GM23248 (cell line): Measurements from ENCODE around the gene DCDC2. TPM values are rescaled to one million over a fixed set of nuclear protein-coding genes. Genes with fewer than 3 reads are reported as not detected.
"Not testable (repeated sequence)": the region's sequence is repeated elsewhere in the genome, so short reads cannot be mapped to it uniquely, and the experiment has no call there.

Experiments used
- DNase-seq: peaks from one replicate; pipeline ENCODE4 v3.0.0-alpha.2; 2015
- H2AFZ ChIP-seq: fragments of 200-600 bp; sonication (generic); 2 replicates; pipeline ENCODE4 v1.6.1; 2016; ENCODE audit warnings: antibody characterized with exemption
- H3F3A ChIP-seq: fragments of 200-600 bp; sonication (generic); 2 replicates; pipeline ENCODE4 v1.6.1; 2016; ENCODE audit warnings: mild to moderate bottlenecking, antibody characterized with exemption, mixed run types; ENCODE audit not compliant: insufficient read depth
- H3K27ac ChIP-seq: fragments of 200-600 bp; sonication (generic); 2 replicates; pipeline ENCODE4 v1.5.1; 2016; ENCODE audit warnings: mild to moderate bottlenecking
- H3K27me3 ChIP-seq: fragments of 200-600 bp; sonication (generic); replicated peaks from 2 replicates; pipeline ENCODE4 v1.6.1; 2016; ENCODE audit warnings: mild to moderate bottlenecking; ENCODE audit not compliant: insufficient read depth
- H3K36me3 ChIP-seq: fragments of 200-600 bp; sonication (generic); 2 replicates; pipeline ENCODE4 v1.6.1; 2016; ENCODE audit warnings: low read depth, mild to moderate bottlenecking
- H3K4me1 ChIP-seq: fragments of 200-600 bp; sonication (generic); 2 replicates; pipeline ENCODE4 v1.6.1; 2016; ENCODE audit warnings: mild to moderate bottlenecking; ENCODE audit not compliant: insufficient read depth
- H3K4me2 ChIP-seq: fragments of 200-600 bp; sonication (generic); one replicate; pipeline ENCODE4 v1.6.1; 2016; ENCODE audit warnings: mild to moderate bottlenecking; ENCODE audit not compliant: unreplicated experiment
- H3K4me3 ChIP-seq: fragments of 200-600 bp; sonication (generic); 2 replicates; pipeline ENCODE4 v1.5.1; 2016; ENCODE audit warnings: mild to moderate bottlenecking
- H3K79me2 ChIP-seq: fragments of 200-600 bp; sonication (generic); 2 replicates; pipeline ENCODE4 v1.6.1; 2016; ENCODE audit warnings: mild to moderate bottlenecking; ENCODE audit not compliant: insufficient read depth
- H3K9ac ChIP-seq: fragments of 200-600 bp; sonication (generic); 2 replicates; pipeline ENCODE4 v1.6.1; 2016; ENCODE audit warnings: mild to moderate bottlenecking
- H3K9me2 ChIP-seq: fragments of 200-600 bp; sonication (generic); 2 replicates; pipeline ENCODE4 v1.6.1; 2016; ENCODE audit warnings: mixed run types, mild to moderate bottlenecking, moderate library complexity; ENCODE audit not compliant: insufficient read depth
- H3K9me3 ChIP-seq: fragments of 200-600 bp; sonication (generic); one replicate; pipeline ENCODE4 v1.6.1; 2017; ENCODE audit warnings: low read depth
- H4K20me1 ChIP-seq: fragments of 200-600 bp; sonication (generic); 2 replicates; pipeline ENCODE4 v1.6.0; 2016; ENCODE audit not compliant: insufficient read depth
- EZH2 ChIP-seq: fragments of 200-600 bp; sonication (generic); IDR thresholded peaks from 2 replicates; pipeline ENCODE4 v1.6.1; 2018; ENCODE audit warnings: antibody characterized with exemption, mild to moderate bottlenecking; ENCODE audit not compliant: insufficient read depth, poor library complexity, severe bottlenecking
- EZH2phosphoT487 ChIP-seq: fragments of 200-600 bp; sonication (generic); IDR thresholded peaks from 2 replicates; pipeline ENCODE4 v1.6.1; 2018; ENCODE audit warnings: antibody characterized with exemption, moderate library complexity, mild to moderate bottlenecking, low read depth; ENCODE audit not compliant: insufficient read depth
- WGBS, 2 experiments: methylation state at CpG; one replicate each; pipeline ENCODE4 v1.1.6; 2015 to 2017; ENCODE audit warnings: low lambda C conversion rate in 2 of 2, low coverage in 1 of 2; ENCODE audit errors: missing lambda C conversion rate in 2 of 2; 5-methylcytosine and 5-hydroxymethylcytosine counted together
- in situ Hi-C: fragments of 300-500 bp; cut with MboI; formaldehyde crosslinking; loops from 2 replicates; pipeline ENCODE4 v1.15.0; 2020
- polyA plus RNA-seq: library from polyadenylated mRNA; unstranded; fragments of >200 nt; fragmentation: Nextera tagmentation; extraction: Ambion mirVana; gene quantifications from 2 replicates; pipeline ENCODE4 v1.2.1, GENCODE V29; 2016
- total RNA-seq: library from RNA; depleted of rRNA; stranded (reverse); fragments of >200 nt; shearing (Covaris generic); gene quantifications from 2 replicates; pipeline ENCODE4 v1.2.3, GENCODE V29; 2014

Gene DCDC2
- total and polyA plus RNA-seq, 2 experiments from 2014 or later = not detected

DNA sequence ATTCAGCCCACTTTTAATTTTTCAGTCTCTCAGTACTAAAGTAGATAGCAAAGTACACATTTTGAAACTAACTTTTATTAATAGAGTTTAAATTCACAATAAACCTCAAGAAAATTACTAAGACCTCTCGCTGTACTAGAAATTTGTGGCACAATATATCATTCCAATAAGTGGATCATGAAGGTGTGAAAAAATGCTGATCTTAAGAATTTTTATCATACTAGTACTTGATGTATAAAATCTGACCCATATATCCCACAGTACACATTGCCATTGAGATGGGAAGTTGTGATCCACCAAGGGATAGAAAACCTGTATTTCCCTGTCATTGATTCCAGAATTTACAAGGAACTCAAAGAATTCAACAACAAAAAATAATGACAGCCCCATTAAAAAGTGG is 85.7 kb downstream of the DCDC2 start:
- in situ Hi-C loops = no loop called here
- Histone ChIP-seq H3K27me3 (no peaks in the 10 kb centered on the region), H3K36me3 (no peaks in the 10 kb centered on the region), H3F3A (no peaks in the 10 kb centered on the region), H3K4me2 (no peak overlapping the region), H3K9me3 (no peaks in the 10 kb centered on the region), H2AFZ (no peak overlapping the region), H3K79me2 (no peaks in the 10 kb centered on the region), H4K20me1 (no peaks in the 10 kb centered on the region), H3K9ac (no peak overlapping the region), H3K4me1 (no peaks in the 10 kb centered on the region), H3K9me2 (no peaks in the 10 kb centered on the region), H3K4me3 (no peak overlapping the region), H3K27ac (no peak overlapping the region)
- WGBS, 2 experiments = 80 to 83% methylated on average over 1 of the region's 1 CpG
- DNase-seq = no peak
- TF ChIP-seq EZH2 = no peak
- no peak for TF ChIP-seq EZH2phosphoT487

DNA sequence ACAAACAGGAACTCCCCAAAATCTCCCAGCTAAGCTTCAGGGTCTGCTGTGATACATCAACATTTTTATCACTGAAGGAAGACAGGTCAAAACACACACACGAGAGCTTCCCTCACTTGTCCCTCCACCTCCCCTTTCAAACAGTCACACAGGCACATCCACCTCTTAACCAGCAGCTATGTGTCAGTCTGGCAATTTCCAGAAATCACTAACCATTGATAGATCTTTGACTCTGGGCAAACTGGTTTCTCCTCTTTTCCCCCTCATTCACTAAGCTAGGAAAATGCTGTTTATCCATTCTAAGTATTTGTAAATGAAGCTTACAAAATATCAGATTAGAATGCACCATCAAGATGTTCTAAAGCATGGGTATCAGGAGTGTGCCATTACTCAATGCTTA is 87.8 kb downstream of the DCDC2 start:
- TF ChIP-seq EZH2 (no peak), EZH2phosphoT487 (no peak)
- no peak overlapping the region for H3K27ac ChIP-seq
- DNase-seq = no peak
- 59 to 72% methylated on average over 1 of the region's 1 CpG for WGBS, 2 experiments
- H3F3A ChIP-seq = no peaks in the 10 kb centered on the region
- no peaks in the 10 kb centered on the region for H3K36me3 ChIP-seq
- H2AFZ ChIP-seq = no peak overlapping the region
- no peaks in the 10 kb centered on the region for H3K79me2 ChIP-seq
- no peaks in the 10 kb centered on the region for H3K4me1 ChIP-seq
- no peaks in the 10 kb centered on the region for H3K9me3 ChIP-seq
- H4K20me1 ChIP-seq = no peaks in the 10 kb centered on the region
- H3K9me2 ChIP-seq = no peaks in the 10 kb centered on the region
- H3K4me2 ChIP-seq = no peak overlapping the region
- in situ Hi-C loops = no loop called here
- no peaks in the 10 kb centered on the region for H3K27me3 ChIP-seq
- no peak overlapping the region for H3K4me3 ChIP-seq
- H3K9ac ChIP-seq = no peak overlapping the region

GRCh38 chr6:24258214-24258613 is 99.6 kb downstream of the DCDC2 start:
- WGBS, 2 experiments = 27 to 40% methylated on average over 6 of the region's 6 CpGs
- H3K4me2 ChIP-seq, H3K9ac ChIP-seq: not testable (repeated sequence)

GRCh38 chr6:24257282-24257681 is 100.6 kb downstream of the DCDC2 start:
- H3F3A ChIP-seq = no peaks in the 10 kb centered on the region
- no peak overlapping the region for H3K4me3 ChIP-seq
- no peaks in the 10 kb centered on the region for H3K36me3 ChIP-seq
- H3K9ac ChIP-seq = no peak overlapping the region
- in situ Hi-C loops = no loop called here
- no peaks in the 10 kb centered on the region for H3K4me1 ChIP-seq
- DNase-seq = no peak
- no peak overlapping the region for H3K27ac ChIP-seq
- TF ChIP-seq EZH2 (no peak), EZH2phosphoT487 (no peak)
- no peak overlapping the region for H3K4me2 ChIP-seq
- 64 to 72% methylated on average over 4 of the region's 4 CpGs for WGBS, 2 experiments
- no peak overlapping the region for H2AFZ ChIP-seq
- no peaks in the 10 kb centered on the region; the same call in 1 of the 2 replicates for H3K27me3 ChIP-seq
- H4K20me1 ChIP-seq = no peaks in the 10 kb centered on the region
- H3K9me3 ChIP-seq = peaks cover 4% of the 10 kb centered on the region
- no peaks in the 10 kb centered on the region for H3K9me2 ChIP-seq
- no peaks in the 10 kb centered on the region for H3K79me2 ChIP-seq

More at GRCh38 chr6:24258214-24258613, 99.6 kb downstream of the DCDC2 start:
- H3K79me2 ChIP-seq, H2AFZ ChIP-seq, H3K4me1 ChIP-seq, H3K9me2 ChIP-seq, H3K36me3 ChIP-seq, H3K4me3 ChIP-seq, H4K20me1 ChIP-seq, H3K9me3 ChIP-seq, H3K27me3 ChIP-seq, in situ Hi-C loops, DNase-seq, H3K27ac ChIP-seq, H3F3A ChIP-seq: not testable (repeated sequence)

DNA sequence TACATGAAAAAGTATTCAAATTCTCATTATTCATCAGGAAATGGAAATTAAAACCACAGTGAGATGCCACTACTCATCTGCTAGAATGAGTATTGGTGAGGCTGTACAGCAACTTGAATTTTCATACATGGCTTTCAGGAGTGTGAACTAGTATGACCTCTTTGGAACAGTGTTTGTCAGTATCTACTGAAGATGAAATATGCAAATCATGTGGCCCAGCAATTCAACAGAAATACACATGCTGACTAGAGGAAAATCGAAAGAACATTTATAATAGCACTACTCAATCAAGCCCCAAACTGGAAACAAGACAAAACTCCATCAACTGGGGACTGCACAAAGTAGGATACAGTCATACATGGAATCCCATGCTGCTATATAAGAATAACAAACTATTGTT is 102.2 kb downstream of the DCDC2 start:
- no peaks in the 10 kb centered on the region for H4K20me1 ChIP-seq
- no peaks in the 10 kb centered on the region for H3K4me1 ChIP-seq
- no peak for DNase-seq
- TF ChIP-seq EZH2phosphoT487 (no peak), EZH2 (no peak)
- H3K27me3 ChIP-seq = no peaks in the 10 kb centered on the region; the same call in 1 of the 2 replicates
- no peaks in the 10 kb centered on the region for H3F3A ChIP-seq
- H2AFZ ChIP-seq = no peak overlapping the region
- in situ Hi-C loops = no loop called here
- peaks cover 4% of the 10 kb centered on the region for H3K9me3 ChIP-seq
- no peaks in the 10 kb centered on the region for H3K36me3 ChIP-seq
- H3K79me2 ChIP-seq = no peaks in the 10 kb centered on the region
- H3K9ac ChIP-seq = no peak overlapping the region
- no peak overlapping the region for H3K4me3 ChIP-seq
- WGBS, 2 experiments = 27 to 32% methylated on average over 1 of the region's 1 CpG
- no peaks in the 10 kb centered on the region for H3K9me2 ChIP-seq
- H3K27ac ChIP-seq = no peak overlapping the region
- H3K4me2 ChIP-seq = no peak overlapping the region
